Heart right ventricle (tissue), 16 donors: ENCODE measurements around the gene EPB41L3. TPM values are rescaled to one million over a fixed set of nuclear protein-coding genes. Genes with fewer than 3 reads are reported as not detected.

Source experiments
- ATAC-seq, 8 donors: fragments of 200-7000 bp; cut with Tn5 transposase; one replicate each; pipeline ENCODE4 v1.9.1; 2020; ENCODE audit warnings: mild to moderate bottlenecking in 8 of 8, moderate library complexity in 8 of 8, moderate number of reproducible peaks in 1 of 8
- DNase-seq, 2 donors: peaks; one replicate each; pipeline ENCODE4 v3.0.0-alpha.2; 2020
- H3K27ac ChIP-seq, 10 donors: fragments of 200-600 bp; sonication (generic) in 2 of 10; one replicate each; pipeline versions ENCODE4 v1.5.0 to v1.8.0; 2020 to 2022; ENCODE audit warnings: mild to moderate bottlenecking in 3 of 10
- H3K27me3 ChIP-seq, 7 donors: fragments of 200-600 bp; one replicate each; pipeline ENCODE4 v1.8.0; 2021 to 2022; ENCODE audit warnings: mild to moderate bottlenecking in 2 of 7
- H3K36me3 ChIP-seq, 9 donors: fragments of 200-600 bp; sonication (generic) in 1 of 9; one replicate each; pipeline versions ENCODE4 v1.5.0 to v1.8.0; 2020 to 2022; ENCODE audit warnings: mild to moderate bottlenecking in 2 of 9
- H3K4me1 ChIP-seq, 9 donors: fragments of 200-600 bp; sonication (generic) in 1 of 9; one replicate each; pipeline versions ENCODE4 v1.5.0 to v1.8.0; 2020 to 2022; ENCODE audit warnings: mild to moderate bottlenecking in 4 of 9
- H3K4me3 ChIP-seq, 10 donors: fragments of 200-600 bp; sonication (generic) in 2 of 10; one replicate each; pipeline versions ENCODE4 v1.5.0 to v1.8.0; 2020 to 2022; ENCODE audit warnings: mild to moderate bottlenecking in 7 of 10, moderate library complexity in 2 of 10
- H3K9me3 ChIP-seq, 11 donors: fragments of 200-600 bp in 10 of 11; sonication (generic) in 2 of 11; one replicate each; pipeline versions ENCODE4 v1.5.0 to v1.8.0; 2013 to 2022; ENCODE audit warnings: mild to moderate bottlenecking in 2 of 11, control low read depth in 1 of 11, moderate library complexity in 1 of 11
- WGBS, 2 donors: extraction: QIAGEN DNeasy Blood & Tissue Kit; methylation state at CpG; one replicate each; pipeline ENCODE4 v1.1.7; 2013; ENCODE audit warnings: inconsistent platforms in 1 of 2; 5-methylcytosine and 5-hydroxymethylcytosine counted together
- intact Hi-C, 10 donors: fragments of 100-400 bp; cut with DNase I; formaldehyde crosslinking; loops; one replicate each; pipeline versions ENCODE4 v1.11.1 to v1.14.2; 2022
- polyA plus RNA-seq, 2 donors: library from polyadenylated mRNA; stranded (reverse); fragments of 200-250 nt; gene quantifications; one replicate each; pipeline ENCODE4 v1.2.3, GENCODE V29; 2013
- total RNA-seq, 10 donors: library from RNA; stranded (reverse); fragmentation: NEBNext Ultra II Directional in 3 of 10; extraction: Animal tissue kit (Norgen Biotek cat#: 25700) in 3 of 10; gene quantifications; one replicate each; pipeline versions ENCODE4 v1.2.1 to v1.2.4, GENCODE V29; 2021 to 2023
- TF ChIP-seq, protein P1 (sequence below), 9 donors: fragments of 200-600 bp; sonication (generic) in 2 of 9; IDR thresholded peaks; one replicate each; pipeline versions ENCODE4 v1.5.0 to v1.8.0; 2021 to 2022; ENCODE audit warnings: antibody characterized with exemption in 9 of 9, mild to moderate bottlenecking in 5 of 9, moderate library complexity in 1 of 9
- donor health status: Arrhythmogenic right ventricular cardiomyopathy.
- donor health status: ischemic (EF 13 %, LVEDD 7.1; RV severe dilation, severe dysfunction).
- donor health status: healthy with polysubstance abuse.
- donor health status: DM: no; HTN: yes; CAD: no.
- donor health status: DM: no; HTN: no; CAD: no.
- donor health status: ischemic (EF 25% LVEDD 6.9; RV normal size, moderate dysfunction).
- donor health status: ischemic (EF 25% LVEDD 5.7; RV mildly dilated, moderate dysfunction).
- donor health status: healthy.
- donor health status: DM: yes; HTN: yes; CAD: no.
- donor health status: Ischemic cardiomyopathy.
- donor health status: ischemic (EF 35%, LVEDD 5.7; RV mildly dilated, moderate dysfunction).
- donor health status: nonischemic (EF 11% LVEDD 7.7; RV severe dilation, severe dysfunction).
- donor health status: DM: yes; HTN: yes; CAD: no.
- donor health status: PGD.
- donor health status: ischemic (EF 29% LVEDD 5.4; RV normal size, mild dysfunction).
- donor health status: nonischemic (EF 23%, LVEDD 6.1; RV moderate dilation, normal function).

The EPB41L3 gene
- total and polyA plus RNA-seq, 12 donors, result 2.9 to 29.1 (median 6.3) TPM

DNA sequence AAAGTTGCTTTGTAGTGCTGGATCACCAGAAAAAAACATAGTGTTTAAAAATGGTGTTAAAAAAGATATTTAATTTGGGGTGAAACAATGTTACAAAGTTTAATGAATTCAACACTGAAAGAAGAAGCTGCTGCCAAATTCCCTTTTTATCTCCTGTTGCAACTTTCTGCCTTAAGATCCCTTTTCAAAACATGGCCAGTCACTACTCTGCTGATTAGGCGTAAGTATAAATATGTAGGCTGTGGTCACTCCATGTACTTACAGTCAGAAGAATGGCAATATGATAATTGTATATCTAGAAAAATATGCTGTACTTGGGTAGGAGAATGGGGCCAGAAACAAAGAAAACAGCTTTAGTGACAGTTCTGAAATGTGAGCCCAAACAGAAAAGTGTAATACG, 124.8 kb downstream of the EPB41L3 start:
- no peaks in the 10 kb centered on the region for H3K27me3 ChIP-seq
- no peak overlapping the region for H3K4me3 ChIP-seq
- H3K27ac ChIP-seq, result peak overlapping the region in 1 of 10 donors; percentile 65
- H3K4me1 ChIP-seq, result peaks cover 0 to 16% (median 0%) of the 10 kb centered on the region in 9 donors
- H3K36me3 ChIP-seq, result peaks cover 0 to 37% (median 0%) of the 10 kb centered on the region in 9 donors
- intact Hi-C loops, result no loop called here
- TF ChIP-seq, protein P1, sequence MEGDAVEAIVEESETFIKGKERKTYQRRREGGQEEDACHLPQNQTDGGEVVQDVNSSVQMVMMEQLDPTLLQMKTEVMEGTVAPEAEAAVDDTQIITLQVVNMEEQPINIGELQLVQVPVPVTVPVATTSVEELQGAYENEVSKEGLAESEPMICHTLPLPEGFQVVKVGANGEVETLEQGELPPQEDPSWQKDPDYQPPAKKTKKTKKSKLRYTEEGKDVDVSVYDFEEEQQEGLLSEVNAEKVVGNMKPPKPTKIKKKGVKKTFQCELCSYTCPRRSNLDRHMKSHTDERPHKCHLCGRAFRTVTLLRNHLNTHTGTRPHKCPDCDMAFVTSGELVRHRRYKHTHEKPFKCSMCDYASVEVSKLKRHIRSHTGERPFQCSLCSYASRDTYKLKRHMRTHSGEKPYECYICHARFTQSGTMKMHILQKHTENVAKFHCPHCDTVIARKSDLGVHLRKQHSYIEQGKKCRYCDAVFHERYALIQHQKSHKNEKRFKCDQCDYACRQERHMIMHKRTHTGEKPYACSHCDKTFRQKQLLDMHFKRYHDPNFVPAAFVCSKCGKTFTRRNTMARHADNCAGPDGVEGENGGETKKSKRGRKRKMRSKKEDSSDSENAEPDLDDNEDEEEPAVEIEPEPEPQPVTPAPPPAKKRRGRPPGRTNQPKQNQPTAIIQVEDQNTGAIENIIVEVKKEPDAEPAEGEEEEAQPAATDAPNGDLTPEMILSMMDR (IDR thresholded peaks at IDR 0.05), result no peak
- WGBS, 2 donors, result 91 to 94% methylated on average over 2 of the region's 2 CpGs
- ATAC-seq (no peak), DNase-seq (no peak)
- H3K9me3 ChIP-seq, result no peaks in the 10 kb centered on the region

DNA sequence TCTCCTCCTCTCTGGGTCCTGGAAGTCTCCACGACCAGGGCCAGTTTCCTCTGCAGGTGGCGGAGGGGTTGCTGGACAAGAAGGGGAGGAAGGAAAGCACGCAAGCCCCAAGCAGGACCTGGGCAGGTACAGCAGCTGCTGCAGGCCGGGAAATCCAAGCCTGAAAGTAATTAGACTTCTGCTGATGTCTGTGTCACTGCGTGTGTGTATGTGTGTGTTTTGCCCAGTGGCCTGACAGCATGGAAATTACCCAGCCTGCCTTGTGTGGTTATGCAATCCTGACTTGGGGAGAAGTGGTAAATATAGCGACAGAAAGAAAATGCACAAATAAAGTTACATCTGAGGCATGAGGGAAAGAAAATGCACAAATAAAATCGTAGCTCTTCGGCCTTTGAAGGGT, 126.5 kb downstream of the EPB41L3 start:
- peaks cover 0 to 20% (median 0%) of the 10 kb centered on the region in 9 donors for H3K36me3 ChIP-seq
- DNase-seq (peak in 1 of 2 donors; percentile 44), ATAC-seq (peak in 2 of 8 donors; percentile 52 to 62)
- no peaks in the 10 kb centered on the region for H3K27me3 ChIP-seq
- H3K4me3 ChIP-seq, result no peak overlapping the region
- H3K27ac ChIP-seq, result peak overlapping the region in 1 of 10 donors; percentile 65
- intact Hi-C loops, result no loop called here
- 71% methylated on average over 8 of the region's 8 CpGs for WGBS, 2 donors
- peaks cover 0 to 16% (median 0%) of the 10 kb centered on the region in 9 donors for H3K4me1 ChIP-seq
- TF ChIP-seq, protein P1 (IDR thresholded peaks at IDR 0.05), result no peak
- H3K9me3 ChIP-seq, result no peaks in the 10 kb centered on the region

DNA sequence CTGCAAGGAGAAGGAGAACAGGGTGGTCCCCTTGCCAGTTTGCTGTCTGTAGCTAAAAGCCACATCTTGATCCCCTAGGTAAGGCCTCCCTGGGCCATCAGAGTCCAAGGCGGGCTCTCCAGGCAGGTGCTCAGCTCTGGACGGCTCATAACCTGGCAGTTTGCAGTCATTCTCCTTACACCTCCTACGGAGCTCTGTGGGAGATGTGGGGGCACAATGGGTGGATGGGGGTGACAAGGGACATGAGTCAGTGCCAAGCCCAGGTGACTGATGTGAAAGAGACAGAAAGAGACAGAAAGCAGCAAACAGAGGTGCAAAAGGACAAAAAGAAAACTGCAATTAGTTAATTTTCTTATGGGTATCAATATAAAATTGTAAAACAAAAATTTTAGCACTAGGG, 127.7 kb downstream of the EPB41L3 start:
- no peak overlapping the region for H3K4me3 ChIP-seq
- ATAC-seq (no peak), DNase-seq (no peak)
- H3K36me3 ChIP-seq, result peaks cover 0 to 10% (median 0%) of the 10 kb centered on the region in 9 donors
- peaks cover 0 to 16% (median 0%) of the 10 kb centered on the region in 9 donors for H3K4me1 ChIP-seq
- H3K27ac ChIP-seq, result no peak overlapping the region
- H3K27me3 ChIP-seq, result no peaks in the 10 kb centered on the region
- TF ChIP-seq, protein P1 (IDR thresholded peaks at IDR 0.05), result no peak
- intact Hi-C loops, result no loop called here
- no peaks in the 10 kb centered on the region for H3K9me3 ChIP-seq
- 90 to 97% methylated on average over 3 of the region's 3 CpGs for WGBS, 2 donors

DNA sequence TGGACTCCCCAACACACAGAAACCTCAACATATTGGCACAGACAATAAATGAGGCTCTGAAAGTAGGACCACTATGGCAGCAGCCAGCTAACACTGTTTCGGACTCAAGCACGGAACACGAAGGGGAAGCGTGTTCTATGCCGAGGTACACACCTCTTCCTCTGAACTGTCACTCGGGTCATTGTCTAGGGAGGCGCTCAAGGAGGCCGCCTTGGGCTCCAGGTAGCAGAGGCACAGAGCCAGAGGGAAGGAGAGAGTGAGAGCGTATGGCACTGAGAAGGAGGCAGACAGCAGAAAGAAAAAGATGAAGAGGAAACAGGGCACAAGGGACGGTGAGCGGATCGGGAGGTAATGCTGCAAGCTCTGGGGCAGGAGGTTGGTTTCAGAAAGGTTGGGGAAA, 128.1 kb downstream of the EPB41L3 start:
- Histone ChIP-seq H3K4me3 (no peak overlapping the region), H3K9me3 (no peaks in the 10 kb centered on the region), H3K27me3 (no peaks in the 10 kb centered on the region), H3K27ac (no peak overlapping the region), H3K4me1 (peaks cover 0 to 16% (median 0%) of the 10 kb centered on the region in 9 donors), H3K36me3 (peaks cover 0 to 10% (median 0%) of the 10 kb centered on the region in 9 donors)
- ATAC-seq, result no peak
- intact Hi-C loops, result no loop called here
- TF ChIP-seq, protein P1 (IDR thresholded peaks at IDR 0.05), result no peak
- WGBS, 2 donors, result 94 to 96% methylated on average over 12 of the region's 12 CpGs
- no peak for DNase-seq
